Measurements from ENCODE around the gene RAB3A. TPM values are rescaled to one million over a fixed set of nuclear protein-coding genes. Genes with fewer than 3 reads are reported as not detected.

The RAB3A gene
- total RNA-seq, 2 donors from 2014 or later: 2.5 to 6.0 TPM

DNA sequence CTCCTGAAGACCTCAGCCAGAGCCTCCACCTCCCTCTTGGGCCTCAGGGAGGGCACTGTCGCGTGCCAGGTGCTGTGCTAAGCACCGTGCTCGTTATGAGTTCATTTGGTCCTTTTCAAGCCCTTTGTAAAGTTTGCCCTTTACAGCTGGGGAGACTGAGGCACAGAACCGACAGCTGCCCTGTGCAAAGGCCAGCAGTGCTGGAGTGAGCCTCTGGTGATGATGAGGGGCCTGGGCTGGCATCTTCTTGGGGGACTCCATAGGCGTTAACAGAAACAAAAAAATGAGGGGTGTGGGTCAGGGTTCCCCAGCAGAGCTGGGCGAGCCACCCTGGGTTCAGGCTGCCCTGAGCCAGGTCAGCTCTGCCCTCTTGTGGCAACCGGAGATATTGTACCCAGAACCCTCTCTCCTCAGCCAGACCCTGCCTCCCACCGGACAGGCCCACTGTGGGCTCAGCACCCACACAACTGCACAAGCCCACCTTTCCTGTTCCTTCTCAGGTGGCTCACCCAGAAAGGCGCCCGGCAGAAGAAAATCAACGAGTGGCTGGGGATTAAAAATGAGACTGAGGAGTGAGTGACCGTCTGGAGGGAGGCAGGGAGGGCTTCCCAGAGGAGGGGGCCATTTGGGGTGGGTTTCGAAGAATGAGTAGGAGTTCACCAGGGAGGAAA is 35.7 kb downstream of the RAB3A start:
- TF ChIP-seq POLR2A (IDR thresholded peaks at IDR 0.05) (no peak), POLR2AphosphoS5 (IDR thresholded peaks at IDR 0.05) (no peak)
- TF ChIP-seq, protein P1, sequence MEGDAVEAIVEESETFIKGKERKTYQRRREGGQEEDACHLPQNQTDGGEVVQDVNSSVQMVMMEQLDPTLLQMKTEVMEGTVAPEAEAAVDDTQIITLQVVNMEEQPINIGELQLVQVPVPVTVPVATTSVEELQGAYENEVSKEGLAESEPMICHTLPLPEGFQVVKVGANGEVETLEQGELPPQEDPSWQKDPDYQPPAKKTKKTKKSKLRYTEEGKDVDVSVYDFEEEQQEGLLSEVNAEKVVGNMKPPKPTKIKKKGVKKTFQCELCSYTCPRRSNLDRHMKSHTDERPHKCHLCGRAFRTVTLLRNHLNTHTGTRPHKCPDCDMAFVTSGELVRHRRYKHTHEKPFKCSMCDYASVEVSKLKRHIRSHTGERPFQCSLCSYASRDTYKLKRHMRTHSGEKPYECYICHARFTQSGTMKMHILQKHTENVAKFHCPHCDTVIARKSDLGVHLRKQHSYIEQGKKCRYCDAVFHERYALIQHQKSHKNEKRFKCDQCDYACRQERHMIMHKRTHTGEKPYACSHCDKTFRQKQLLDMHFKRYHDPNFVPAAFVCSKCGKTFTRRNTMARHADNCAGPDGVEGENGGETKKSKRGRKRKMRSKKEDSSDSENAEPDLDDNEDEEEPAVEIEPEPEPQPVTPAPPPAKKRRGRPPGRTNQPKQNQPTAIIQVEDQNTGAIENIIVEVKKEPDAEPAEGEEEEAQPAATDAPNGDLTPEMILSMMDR (IDR thresholded peaks at IDR 0.05): peak in 3 of 4 experiments; percentile 50 to 73 (median 61)
- Histone ChIP-seq H3K27me3 (replicated peaks; ENCODE audit: insufficient read depth) (no peaks in the 10 kb centered on the region), H3K36me3 (peaks cover 0 to 14% of the 10 kb centered on the region in 2 donors), H3K9me3 (no peaks in the 10 kb centered on the region), H3K4me1 (replicated peaks) (no peaks in the 10 kb centered on the region), H3K27ac (no peak overlapping the region), H3K4me3 (no peak overlapping the region)
- WGBS: 67% methylated on average over 14 of the region's 14 CpGs
- intact Hi-C loops (cut with DNase I): no loop called here
- no peak for DNase-seq (ENCODE audit: low spot score)

DNA sequence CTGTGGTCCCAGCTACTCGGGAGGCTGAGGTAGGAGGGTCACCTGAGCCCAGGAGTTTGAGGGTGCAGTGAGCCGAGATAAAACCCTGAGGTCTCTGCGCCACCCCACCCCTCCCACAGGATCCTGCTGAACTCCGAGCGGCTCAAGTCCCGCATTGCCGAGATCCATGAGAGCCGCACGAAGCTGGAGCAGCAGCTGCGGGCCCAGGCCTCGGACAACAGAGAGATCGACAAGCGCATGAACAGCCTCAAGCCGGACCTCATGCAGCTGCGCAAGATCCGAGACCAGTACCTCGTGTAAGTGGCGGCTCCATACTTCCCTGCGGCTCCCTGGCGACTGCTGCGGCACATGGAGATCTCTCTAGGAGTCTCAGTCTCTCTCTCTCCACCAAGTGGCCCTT is 36.8 kb downstream of the RAB3A start:
- intact Hi-C loops (cut with DNase I): no loop called here
- H3K36me3 ChIP-seq: peaks cover 0 to 17% of the 10 kb centered on the region in 2 donors
- H3K27ac ChIP-seq: no peak overlapping the region
- H3K9me3 ChIP-seq: no peaks in the 10 kb centered on the region
- H3K4me3 ChIP-seq: no peak overlapping the region
- WGBS: 94% methylated on average over 21 of the region's 21 CpGs
- no peaks in the 10 kb centered on the region for H3K27me3 ChIP-seq (replicated peaks; ENCODE audit: insufficient read depth)
- TF ChIP-seq POLR2A (IDR thresholded peaks at IDR 0.05) (no peak), POLR2AphosphoS5 (IDR thresholded peaks at IDR 0.05) (no peak)
- TF ChIP-seq, protein P1 (IDR thresholded peaks at IDR 0.05): no peak
- DNase-seq (ENCODE audit: low spot score): no peak
- H3K4me1 ChIP-seq (replicated peaks): no peaks in the 10 kb centered on the region

DNA sequence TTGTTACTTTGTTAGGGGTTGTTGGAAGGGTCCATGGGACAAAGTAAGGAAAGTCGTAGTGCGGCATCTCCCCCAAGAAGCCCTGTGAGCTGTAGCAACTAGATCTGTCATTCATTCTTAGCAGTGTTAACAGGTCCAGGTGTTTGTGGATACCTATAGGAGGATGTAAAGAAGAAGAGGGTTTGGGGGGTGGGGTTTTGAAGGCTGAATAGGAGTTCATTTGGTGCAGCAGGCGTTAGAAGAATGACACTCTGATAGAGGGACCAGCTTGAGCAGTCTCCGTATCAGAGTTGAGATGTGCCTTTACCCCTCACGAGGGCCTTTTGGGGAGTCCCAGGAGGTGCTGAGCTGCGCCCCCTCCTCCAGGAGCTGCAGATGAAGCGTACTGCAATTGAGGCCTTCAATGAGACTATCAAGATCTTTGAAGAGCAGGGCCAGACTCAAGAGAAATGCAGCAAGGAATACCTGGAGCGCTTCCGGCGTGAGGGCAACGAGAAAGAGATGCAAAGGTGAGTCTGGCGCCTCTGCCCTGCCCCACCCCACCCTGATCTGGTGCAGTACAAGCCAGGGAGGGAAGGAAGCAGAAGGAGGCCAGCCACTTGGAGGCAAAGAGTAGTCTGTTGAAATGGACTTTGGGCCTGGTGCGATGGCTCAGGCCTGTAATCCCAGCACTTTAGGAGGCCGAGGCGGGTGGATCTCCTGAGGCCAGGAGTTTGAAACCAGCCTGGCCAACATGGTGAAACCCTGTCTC is 37.9 kb downstream of the RAB3A start:
- TF ChIP-seq POLR2AphosphoS5 (IDR thresholded peaks at IDR 0.05) (no peak), POLR2A (IDR thresholded peaks at IDR 0.05) (no peak)
- TF ChIP-seq, protein P1 (IDR thresholded peaks at IDR 0.05): no peak
- no peaks in the 10 kb centered on the region for H3K27me3 ChIP-seq (replicated peaks; ENCODE audit: insufficient read depth)
- intact Hi-C loops (cut with DNase I): no loop called here
- peaks cover 0 to 17% of the 10 kb centered on the region in 2 donors for H3K36me3 ChIP-seq
- 97% methylated on average over 15 of the region's 15 CpGs for WGBS
- no peaks in the 10 kb centered on the region for H3K9me3 ChIP-seq
- no peaks in the 10 kb centered on the region for H3K4me1 ChIP-seq (replicated peaks)
- H3K27ac ChIP-seq: no peak overlapping the region
- H3K4me3 ChIP-seq: no peak overlapping the region
- no peak for DNase-seq (ENCODE audit: low spot score)

DNA sequence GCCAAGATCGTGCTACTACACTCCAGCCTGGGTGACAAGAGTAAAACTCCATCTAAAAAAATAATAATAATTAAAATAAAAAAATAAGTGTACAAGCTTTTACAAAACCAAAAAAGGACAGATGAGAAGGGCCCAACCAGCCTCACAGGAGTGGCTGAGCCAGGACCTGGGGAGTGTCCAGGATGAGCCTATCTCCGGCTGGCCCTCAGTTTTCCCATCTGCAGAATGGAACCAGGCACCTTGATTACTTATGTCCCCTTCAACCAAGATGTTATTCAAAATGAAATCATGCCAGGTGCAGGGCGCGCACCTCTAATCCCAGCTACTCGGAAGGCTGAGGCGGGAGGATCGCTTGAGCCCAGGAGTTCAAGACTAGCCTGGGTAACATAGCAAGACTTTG is 39.8 kb downstream of the RAB3A start:
- DNase-seq (ENCODE audit: low spot score): no peak
- H3K36me3 ChIP-seq: peaks cover 0 to 17% of the 10 kb centered on the region in 2 donors
- no peak overlapping the region for H3K4me3 ChIP-seq
- H3K27me3 ChIP-seq (replicated peaks; ENCODE audit: insufficient read depth): no peaks in the 10 kb centered on the region
- H3K4me1 ChIP-seq (replicated peaks): no peaks in the 10 kb centered on the region
- intact Hi-C loops (cut with DNase I): no loop called here
- TF ChIP-seq, protein P1 (IDR thresholded peaks at IDR 0.05): no peak
- TF ChIP-seq POLR2A (IDR thresholded peaks at IDR 0.05) (no peak), POLR2AphosphoS5 (IDR thresholded peaks at IDR 0.05) (no peak)
- WGBS: 98% methylated on average over 7 of the region's 7 CpGs
- H3K9me3 ChIP-seq: no peaks in the 10 kb centered on the region
- H3K27ac ChIP-seq: no peak overlapping the region

Measured in prostate gland (tissue), 2 donors.